NAMALWA (cell line): ENCODE data around the gene SNU13.
"Not testable (repeated sequence)": the region's sequence is repeated elsewhere in the genome, so short reads cannot be mapped to it uniquely, and the experiment has no call there.

Source experiments
- DNase-seq: peaks from one replicate; pipeline ENCODE4 v3.0.0-alpha.2; 2015; ENCODE audit warnings: low spot score

Gene SNU13

DNA sequence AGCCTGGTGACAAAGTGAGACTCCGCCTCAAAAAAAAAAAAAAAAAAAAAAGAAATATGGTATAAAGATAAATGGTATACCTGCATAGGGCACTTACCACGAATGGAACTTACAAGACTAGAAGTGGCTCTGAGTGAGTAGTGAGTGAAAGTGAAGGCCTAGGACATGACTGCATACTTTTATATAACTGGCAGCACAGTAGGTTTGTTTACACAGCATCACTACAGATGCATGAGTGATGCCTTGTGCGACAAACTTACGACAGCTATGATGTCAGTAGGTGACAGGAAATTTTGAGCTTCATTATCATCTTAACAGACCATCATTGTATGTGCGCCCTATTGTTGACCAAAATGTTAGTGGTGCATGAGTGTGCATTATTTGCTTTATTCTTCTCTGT lies 49.9 kb downstream of the SNU13 start:
- DNase-seq, result no peak

DNA sequence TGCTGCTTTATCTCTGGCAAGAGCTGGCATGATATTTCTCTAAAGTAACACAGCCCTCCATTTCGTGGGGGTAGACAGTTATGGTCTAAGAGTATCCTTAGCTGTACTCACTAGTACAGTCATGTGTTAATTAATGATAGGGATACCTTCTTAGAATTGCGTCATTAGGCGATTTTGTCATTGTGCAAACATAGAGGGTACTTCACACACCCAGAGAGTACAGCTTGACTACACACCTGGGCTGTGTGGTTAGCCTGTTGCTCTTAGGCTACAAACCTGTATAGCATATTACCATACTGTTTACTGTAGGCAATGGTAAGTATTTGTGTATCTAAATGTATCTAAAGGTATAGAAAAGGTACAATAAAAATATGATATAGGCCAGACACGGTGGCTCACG lies 50.5 kb downstream of the SNU13 start:
- DNase-seq, result no peak

DNA sequence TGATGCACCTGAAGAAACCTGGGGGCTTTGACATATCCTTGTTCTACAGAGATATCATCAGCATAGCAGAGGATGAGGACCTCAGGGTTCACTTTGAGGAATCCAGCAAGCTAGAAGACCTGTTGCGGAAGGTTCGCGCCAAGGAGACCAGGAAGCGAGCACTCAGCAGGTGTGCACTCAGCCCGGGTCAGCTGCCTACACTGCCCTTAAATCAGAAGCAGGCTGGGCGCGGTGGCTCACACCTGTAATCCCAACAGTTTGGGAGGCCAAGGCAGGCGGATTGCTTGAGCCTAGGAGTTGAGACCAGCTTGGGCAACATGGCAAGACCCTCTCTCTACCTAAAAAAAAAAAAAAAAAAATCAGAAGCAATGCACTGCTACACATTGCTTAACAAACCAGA lies 51.0 kb downstream of the SNU13 start:
- DNase-seq, result not testable (repeated sequence)

DNA sequence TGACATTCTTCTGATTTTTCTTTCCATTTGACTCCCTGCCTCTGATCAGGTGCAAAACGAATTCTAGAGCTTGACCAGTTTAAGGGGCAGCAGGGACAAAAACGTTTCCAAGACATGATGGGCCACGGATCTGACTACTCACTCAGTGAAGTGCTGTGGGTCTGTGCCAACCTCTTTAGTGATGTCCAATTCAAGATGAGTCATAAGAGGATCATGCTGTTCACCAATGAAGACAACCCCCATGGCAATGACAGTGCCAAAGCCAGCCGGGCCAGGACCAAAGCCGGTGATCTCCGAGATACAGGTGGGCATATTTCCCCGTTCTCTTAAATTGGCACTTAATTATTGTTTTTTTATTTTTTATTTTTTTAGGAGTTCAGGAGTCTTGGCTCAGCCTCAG lies 52.2 kb downstream of the SNU13 start:
- DNase-seq, result no peak

DNA sequence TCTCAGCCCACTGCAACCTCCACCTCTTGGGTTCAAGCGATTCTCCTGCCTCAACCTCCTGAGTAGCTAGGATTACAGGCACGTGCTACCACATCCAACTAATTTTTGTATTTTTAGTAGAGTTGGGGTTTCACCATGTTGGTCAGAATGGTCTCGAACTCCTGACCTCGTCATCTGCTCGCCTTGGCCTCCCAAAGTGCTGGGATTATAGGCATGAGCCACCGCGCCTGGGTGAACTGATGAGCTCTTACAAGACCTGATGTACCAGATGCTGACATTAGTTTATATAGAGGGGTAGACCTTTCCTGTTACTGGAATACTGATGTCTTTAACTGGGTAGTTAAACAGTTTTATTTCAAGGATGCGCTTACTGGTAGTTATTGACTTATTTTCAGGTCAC lies 54.1 kb downstream of the SNU13 start:
- not testable (repeated sequence) for DNase-seq

DNA sequence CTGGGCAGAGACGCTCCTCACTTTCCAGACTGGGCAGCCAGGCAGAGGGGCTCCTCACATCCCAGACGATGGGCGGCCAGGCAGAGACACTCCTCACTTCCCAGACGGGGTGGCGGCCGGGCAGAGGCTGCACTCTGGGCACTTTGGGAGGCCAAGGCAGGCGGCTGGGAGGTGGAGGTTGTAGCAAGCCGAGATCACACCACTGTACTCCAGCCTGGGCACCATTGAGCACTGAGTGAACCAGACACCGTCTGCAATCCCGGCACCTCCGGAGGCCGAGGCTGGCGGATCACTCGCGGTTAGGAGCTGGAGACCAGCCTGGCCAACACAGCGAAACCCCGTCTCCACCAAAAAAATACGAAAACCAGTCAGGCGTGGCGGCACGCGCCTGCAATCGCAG lies 57.1 kb downstream of the SNU13 start:
- DNase-seq, result not testable (repeated sequence)

DNA sequence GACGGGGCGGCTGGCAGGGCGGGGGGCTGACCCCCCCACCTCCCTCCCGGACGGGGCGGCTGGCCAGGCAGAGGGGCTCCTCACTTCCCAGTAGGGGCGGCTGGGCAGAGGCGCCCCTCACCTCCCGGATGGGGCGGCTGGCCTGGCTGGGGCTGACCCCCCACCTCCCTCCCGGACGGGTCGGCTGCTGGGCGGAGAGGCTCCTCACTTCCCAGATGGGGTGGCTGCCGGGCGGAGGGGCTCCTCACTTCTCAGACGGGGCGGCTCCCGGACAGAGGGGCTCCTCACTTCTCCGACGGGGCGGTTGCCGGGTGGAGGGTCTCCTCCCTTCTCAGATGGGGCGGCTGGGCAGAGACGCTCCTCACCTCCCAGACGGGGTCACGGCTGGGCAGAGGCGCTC lies 57.6 kb downstream of the SNU13 start:
- not testable (repeated sequence) for DNase-seq

DNA sequence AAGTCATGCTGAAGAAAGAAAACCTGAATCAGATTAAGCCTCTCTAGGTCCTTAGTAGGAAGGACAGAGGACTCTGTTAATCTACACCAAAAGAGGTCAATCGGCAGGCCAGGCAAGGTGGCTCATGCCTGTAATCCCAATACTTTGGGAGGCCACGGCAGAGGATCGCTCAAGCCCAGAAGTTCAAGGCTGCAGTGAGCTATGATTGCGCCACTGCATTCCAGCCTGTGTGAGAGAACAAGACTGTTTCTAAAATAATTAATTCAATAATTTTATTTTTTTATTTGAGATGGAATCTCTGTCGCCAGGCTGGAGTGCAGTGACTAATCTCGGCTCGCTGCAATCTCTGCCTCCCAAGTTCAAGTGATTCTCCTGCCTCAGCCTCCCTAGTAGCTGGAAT lies 63.1 kb downstream of the SNU13 start:
- DNase-seq, result no peak
